ENCODE results near the gene IRAK1BP1. TPM values are rescaled to one million over a fixed set of nuclear protein-coding genes. Genes with fewer than 3 reads are reported as not detected.

The IRAK1BP1 gene
- total and polyA plus RNA-seq, 4 donors = 1.5 to 18.9 (median 5.1) TPM

DNA sequence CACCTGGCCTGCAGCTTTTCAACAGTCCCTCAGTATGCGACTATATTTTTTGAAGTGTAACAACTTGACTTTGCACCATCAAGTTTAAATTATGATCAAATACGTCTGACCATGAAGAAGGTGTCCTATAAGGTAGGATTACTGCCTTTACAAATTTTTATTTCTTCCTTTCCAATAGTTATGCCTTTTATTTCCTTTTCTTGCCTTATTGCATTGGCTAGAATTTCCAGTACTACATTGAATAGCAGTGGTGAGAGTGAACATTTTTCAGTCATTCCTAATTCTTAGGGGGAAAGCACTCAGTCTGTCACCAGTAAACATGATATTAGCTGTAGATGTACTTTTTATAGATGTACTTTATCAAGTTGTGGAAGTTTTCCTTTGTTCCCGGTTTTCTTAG lies 81.4 kb downstream of the IRAK1BP1 start:
- 98 to 99% methylated on average over 3 of the region's 3 CpGs for WGBS, 2 donors
- H3K27ac ChIP-seq (ENCODE audit: low read depth in 1 of 2, low read length in 1 of 2) = no peak overlapping the region
- no peak overlapping the region for H3K4me3 ChIP-seq
- H3K4me1 ChIP-seq (ENCODE audit: control insufficient read depth in 5 of 5, insufficient read depth in 5 of 5, low read length in 5 of 5) = no peaks in the 10 kb centered on the region
- no peak overlapping the region for H3K9ac ChIP-seq (ENCODE audit: insufficient read depth in 1 of 2, low read length in 2 of 2)
- ATAC-seq (ENCODE audit: insufficient read depth, low FRiP score) (no peak), DNase-seq (no peak)
- H3K9me3 ChIP-seq (ENCODE audit: control insufficient read depth in 4 of 4, insufficient read depth in 3 of 4, low read length in 3 of 4) = peaks cover 0 to 10% (median 8%) of the 10 kb centered on the region in 4 donors
- peaks cover 7 to 80% (median 44%) of the 10 kb centered on the region in 4 donors for H3K36me3 ChIP-seq (ENCODE audit: control insufficient read depth in 4 of 4, insufficient read depth in 4 of 4, low read length in 4 of 4)
- no peak for TF ChIP-seq CTCF (IDR thresholded peaks at IDR 0.05; ENCODE audit: control extremely low read depth, extremely low read depth)
- no peaks in the 10 kb centered on the region for H3K27me3 ChIP-seq (ENCODE audit: control insufficient read depth in 3 of 3, insufficient read depth in 3 of 3, low read length in 2 of 3)

DNA sequence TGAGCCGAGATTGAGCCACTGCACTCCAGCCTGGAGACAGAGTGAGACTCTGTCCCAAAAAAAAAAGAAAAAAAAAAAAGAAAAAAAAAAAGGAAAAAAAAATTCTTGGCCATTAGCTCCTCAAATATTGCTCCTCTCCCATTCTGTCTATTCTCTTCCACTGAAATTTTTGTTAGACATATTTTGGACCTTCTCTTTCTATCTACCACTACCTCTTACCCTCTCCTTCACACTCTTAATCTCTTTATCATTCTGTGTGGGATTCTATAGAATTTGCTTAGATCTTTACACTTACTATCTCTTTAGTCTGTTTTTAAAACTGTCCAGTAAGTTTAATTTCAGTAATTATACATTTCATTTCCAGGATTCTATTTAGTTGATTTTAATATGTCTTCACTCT lies 85.0 kb downstream of the IRAK1BP1 start:
- DNase-seq (no peak), ATAC-seq (ENCODE audit: insufficient read depth, low FRiP score) (no peak)
- Histone ChIP-seq H3K27me3 (ENCODE audit: control insufficient read depth in 3 of 3, insufficient read depth in 3 of 3, low read length in 2 of 3) (no peaks in the 10 kb centered on the region), H3K4me1 (ENCODE audit: control insufficient read depth in 5 of 5, insufficient read depth in 5 of 5, low read length in 5 of 5) (no peaks in the 10 kb centered on the region), H3K9me3 (ENCODE audit: control insufficient read depth in 4 of 4, insufficient read depth in 3 of 4, low read length in 3 of 4) (peaks cover 0 to 10% (median 8%) of the 10 kb centered on the region in 4 donors), H3K27ac (ENCODE audit: low read depth in 1 of 2, low read length in 1 of 2) (no peak overlapping the region), H3K4me3 (no peak overlapping the region), H3K9ac (ENCODE audit: insufficient read depth in 1 of 2, low read length in 2 of 2) (no peak overlapping the region), H3K36me3 (ENCODE audit: control insufficient read depth in 4 of 4, insufficient read depth in 4 of 4, low read length in 4 of 4) (peaks cover 6 to 67% (median 33%) of the 10 kb centered on the region in 4 donors)
- TF ChIP-seq CTCF (IDR thresholded peaks at IDR 0.05; ENCODE audit: control extremely low read depth, extremely low read depth) = no peak
- 95% methylated on average over 1 of the region's 1 CpG for WGBS, 2 donors

Other genes starting within 250 kb of the IRAK1BP1 start
- gene PHIP, start 210.7 kb downstream of the IRAK1BP1 start, total RNA-seq = 100 to 1,000 TPM in 1 of 2 donors, 10 to 100 TPM in 1; 24.5 to 125 TPM
- gene PHIP, start 210.7 kb downstream of the IRAK1BP1 start, polyA plus RNA-seq = 10 to 100 TPM in 1 of 2 donors, 1 to 10 TPM in 1; 7.0 to 13.8 TPM

Measured in lung (tissue), 12 donors.